B cell (primary cell): Measurements from ENCODE around the gene PDE4C.

ENCODE experiments used
- EZH2 ChIP-seq: IDR thresholded peaks from 2 replicates; pipeline ENCODE4 v1.6.1; 2012; ENCODE audit warnings: borderline replicate concordance, low read depth, mild to moderate bottlenecking, moderate library complexity, low read length; ENCODE audit not compliant: insufficient read depth, poor library complexity, severe bottlenecking
- TF ChIP-seq, protein P1 (sequence below): fragments of 200-600 bp; IDR thresholded peaks from one replicate; pipeline ENCODE4 v1.8.0; 2022; ENCODE audit warnings: antibody characterized with exemption, mild to moderate bottlenecking

DNA sequence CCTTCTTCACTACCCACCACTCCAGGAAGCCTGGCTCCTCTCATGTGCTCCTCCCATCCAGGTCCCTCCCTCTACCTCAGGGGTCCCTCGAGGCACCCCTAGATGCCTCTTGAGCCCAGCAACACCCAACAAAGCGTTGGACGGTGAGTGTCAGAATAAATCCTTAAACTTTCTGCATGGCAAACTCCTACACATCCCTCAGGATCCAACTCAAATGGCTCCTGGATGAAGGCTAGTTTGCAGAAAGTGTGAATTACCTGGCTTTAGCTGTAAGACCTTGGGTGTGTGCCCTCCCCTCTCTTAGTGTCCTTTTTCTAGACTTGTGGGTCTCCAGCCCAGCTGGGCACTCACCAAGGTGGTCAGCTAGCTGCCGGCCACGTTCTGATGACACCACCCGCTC is 27.9 kb downstream of the PDE4C start:
- TF ChIP-seq, protein P1, sequence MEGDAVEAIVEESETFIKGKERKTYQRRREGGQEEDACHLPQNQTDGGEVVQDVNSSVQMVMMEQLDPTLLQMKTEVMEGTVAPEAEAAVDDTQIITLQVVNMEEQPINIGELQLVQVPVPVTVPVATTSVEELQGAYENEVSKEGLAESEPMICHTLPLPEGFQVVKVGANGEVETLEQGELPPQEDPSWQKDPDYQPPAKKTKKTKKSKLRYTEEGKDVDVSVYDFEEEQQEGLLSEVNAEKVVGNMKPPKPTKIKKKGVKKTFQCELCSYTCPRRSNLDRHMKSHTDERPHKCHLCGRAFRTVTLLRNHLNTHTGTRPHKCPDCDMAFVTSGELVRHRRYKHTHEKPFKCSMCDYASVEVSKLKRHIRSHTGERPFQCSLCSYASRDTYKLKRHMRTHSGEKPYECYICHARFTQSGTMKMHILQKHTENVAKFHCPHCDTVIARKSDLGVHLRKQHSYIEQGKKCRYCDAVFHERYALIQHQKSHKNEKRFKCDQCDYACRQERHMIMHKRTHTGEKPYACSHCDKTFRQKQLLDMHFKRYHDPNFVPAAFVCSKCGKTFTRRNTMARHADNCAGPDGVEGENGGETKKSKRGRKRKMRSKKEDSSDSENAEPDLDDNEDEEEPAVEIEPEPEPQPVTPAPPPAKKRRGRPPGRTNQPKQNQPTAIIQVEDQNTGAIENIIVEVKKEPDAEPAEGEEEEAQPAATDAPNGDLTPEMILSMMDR, result no peak
- TF ChIP-seq EZH2, result no peak
